Brain pericyte (primary cell): ENCODE data around the gene SPRYD3.

Experiments
- DNase-seq: peaks from one replicate; pipeline ENCODE4 v3.0.0-alpha.2; 2012; ENCODE audit warnings: low read depth, low spot score

SPRYD3 gene

GRCh38 chr12:53025250-53025649 lies 53.9 kb downstream of the SPRYD3 start:
- DNase-seq, result no peak

GRCh38 chr12:53014709-53015108 lies 64.5 kb downstream of the SPRYD3 start:
- no peak for DNase-seq
